Gastroesophageal sphincter (tissue), 4 donors: ENCODE data around the gene PHACTR1. TPM values are rescaled to one million over a fixed set of nuclear protein-coding genes. Genes with fewer than 3 reads are reported as not detected.
A peak's percentile ranks its signal among the peaks of the same experiment; 100 is the strongest.
"Not testable (repeated sequence)": the region's sequence is repeated elsewhere in the genome, so short reads cannot be mapped to it uniquely, and the experiment has no call there.

Experiments
- ATAC-seq: fragments of 150-250 bp; one replicate; pipeline ENCODE4 v1.9.1; 2016; ENCODE audit warnings: mild to moderate bottlenecking, moderate library complexity
- H3K27ac ChIP-seq, 4 donors: fragments of 200-600 bp; sonication (generic) in 3 of 4; 1 replicate in 3 of 4; 2 replicates in 1 of 4; pipeline ENCODE4 v1.5.1; 2016 to 2019
- H3K27me3 ChIP-seq: fragments of 200-600 bp; sonication (generic); one replicate; pipeline ENCODE4 v1.5.1; 2019
- H3K36me3 ChIP-seq, 2 donors: fragments of 200-600 bp; sonication (generic); one replicate each; pipeline ENCODE4 v1.5.1; 2019; ENCODE audit warnings: control low read depth in 1 of 2
- H3K4me1 ChIP-seq, 3 donors: fragments of 200-600 bp; sonication (generic); 1 replicate in 2 of 3; 2 replicates in 1 of 3; pipeline ENCODE4 v1.5.1; 2016 to 2019; ENCODE audit warnings: control low read depth in 2 of 3
- H3K4me3 ChIP-seq, 2 donors: fragments of 200-600 bp; sonication (generic); one replicate each; pipeline ENCODE4 v1.5.1; 2019; ENCODE audit warnings: mild to moderate bottlenecking in 1 of 2, moderate library complexity in 1 of 2
- H3K9me3 ChIP-seq, 3 donors: fragments of 200-600 bp; sonication (generic); one replicate each; pipeline ENCODE4 v1.5.1; 2017 to 2019; ENCODE audit warnings: control low read depth in 2 of 3
- EP300 ChIP-seq: sonication (generic); formaldehyde crosslinking; IDR thresholded peaks from one replicate; pipeline ENCODE4 v1.6.1; 2017; ENCODE audit warnings: antibody characterized with exemption, mild to moderate bottlenecking
- POLR2A ChIP-seq, 2 donors: fragments of 450-650 bp; IDR thresholded peaks; one replicate each; pipeline ENCODE4 v1.6.1; 2017; ENCODE audit warnings: antibody characterized with exemption in 2 of 2, mild to moderate bottlenecking in 2 of 2, moderate library complexity in 1 of 2
- POLR2AphosphoS5 ChIP-seq: sonication (generic); formaldehyde crosslinking; IDR thresholded peaks from one replicate; pipeline ENCODE4 v1.6.1; 2017; ENCODE audit warnings: antibody characterized with exemption
- WGBS, 2 donors: methylation state at CpG; one replicate each; pipeline ENCODE4 v1.1.5; 2018; ENCODE audit warnings: low coverage in 1 of 2; 5-methylcytosine and 5-hydroxymethylcytosine counted together
- total RNA-seq, 4 donors: library from RNA; depleted of rRNA; stranded (reverse); fragments of >200 nt; gene quantifications; one replicate each; pipeline ENCODE4 v1.1.0, GENCODE V29; 2016
- TF ChIP-seq, protein P1 (sequence below), 4 experiments: fragments of 200-600 bp in 2 of 4; fragments of 450-650 bp in 2 of 4; sonication (generic) in 1 of 4; IDR thresholded peaks; one replicate each; pipeline ENCODE4 v1.5.1; 2017 to 2019; ENCODE audit warnings: antibody characterized with exemption in 4 of 4, mild to moderate bottlenecking in 2 of 4, moderate library complexity in 2 of 4

The PHACTR1 gene
- total RNA-seq, 4 donors from 2014 or later, result 0.20 to 27.3 (median 2.2) TPM

DNA sequence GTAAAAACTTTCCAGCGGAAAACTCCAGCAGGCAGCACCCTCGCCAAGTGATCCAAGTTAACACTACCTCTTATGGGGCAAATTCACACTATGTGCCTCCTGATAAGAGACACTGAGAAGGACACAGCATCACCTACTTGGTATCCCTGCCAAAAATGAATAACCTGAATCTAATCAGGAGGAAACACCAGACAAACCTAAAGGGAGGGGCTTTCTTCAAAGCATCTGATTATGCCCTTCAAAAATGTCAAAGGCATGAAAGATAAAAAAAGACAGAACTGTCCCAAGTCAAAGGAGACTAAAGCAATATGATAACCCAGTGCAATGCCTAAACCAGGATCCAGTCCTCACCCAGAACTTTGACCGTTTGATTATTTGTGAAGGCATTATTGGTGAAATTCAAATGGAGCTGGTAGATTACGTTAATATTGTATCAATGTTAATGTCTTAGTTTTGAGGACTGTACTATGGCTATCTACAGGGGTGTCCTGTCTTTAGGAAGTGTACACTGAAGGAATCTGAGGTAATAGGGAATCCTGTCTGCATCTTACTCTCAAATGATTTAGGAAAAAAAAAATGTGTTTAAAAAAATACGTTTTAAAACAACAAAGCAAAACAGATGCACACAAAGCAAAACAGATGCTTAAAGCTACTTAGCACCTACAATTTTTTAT lies 603.5 kb downstream of the PHACTR1 start:
- no peak overlapping the region for H3K4me3 ChIP-seq
- WGBS, 2 donors, result 89 to 93% methylated on average over 4 to 5 of the region's 5 CpGs
- H3K4me1 ChIP-seq, result no peaks in the 10 kb centered on the region
- ATAC-seq, result no peak
- no peak overlapping the region for H3K27ac ChIP-seq
- TF ChIP-seq, protein P1, sequence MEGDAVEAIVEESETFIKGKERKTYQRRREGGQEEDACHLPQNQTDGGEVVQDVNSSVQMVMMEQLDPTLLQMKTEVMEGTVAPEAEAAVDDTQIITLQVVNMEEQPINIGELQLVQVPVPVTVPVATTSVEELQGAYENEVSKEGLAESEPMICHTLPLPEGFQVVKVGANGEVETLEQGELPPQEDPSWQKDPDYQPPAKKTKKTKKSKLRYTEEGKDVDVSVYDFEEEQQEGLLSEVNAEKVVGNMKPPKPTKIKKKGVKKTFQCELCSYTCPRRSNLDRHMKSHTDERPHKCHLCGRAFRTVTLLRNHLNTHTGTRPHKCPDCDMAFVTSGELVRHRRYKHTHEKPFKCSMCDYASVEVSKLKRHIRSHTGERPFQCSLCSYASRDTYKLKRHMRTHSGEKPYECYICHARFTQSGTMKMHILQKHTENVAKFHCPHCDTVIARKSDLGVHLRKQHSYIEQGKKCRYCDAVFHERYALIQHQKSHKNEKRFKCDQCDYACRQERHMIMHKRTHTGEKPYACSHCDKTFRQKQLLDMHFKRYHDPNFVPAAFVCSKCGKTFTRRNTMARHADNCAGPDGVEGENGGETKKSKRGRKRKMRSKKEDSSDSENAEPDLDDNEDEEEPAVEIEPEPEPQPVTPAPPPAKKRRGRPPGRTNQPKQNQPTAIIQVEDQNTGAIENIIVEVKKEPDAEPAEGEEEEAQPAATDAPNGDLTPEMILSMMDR (IDR thresholded peaks at IDR 0.05), result no peak
- TF ChIP-seq EP300 (no peak), POLR2A (IDR thresholded peaks at IDR 0.05) (no peak), POLR2AphosphoS5 (no peak)
- no peaks in the 10 kb centered on the region for H3K27me3 ChIP-seq
- peaks cover 0 to 100% of the 10 kb centered on the region in 2 donors for H3K36me3 ChIP-seq
- no peaks in the 10 kb centered on the region for H3K9me3 ChIP-seq

DNA sequence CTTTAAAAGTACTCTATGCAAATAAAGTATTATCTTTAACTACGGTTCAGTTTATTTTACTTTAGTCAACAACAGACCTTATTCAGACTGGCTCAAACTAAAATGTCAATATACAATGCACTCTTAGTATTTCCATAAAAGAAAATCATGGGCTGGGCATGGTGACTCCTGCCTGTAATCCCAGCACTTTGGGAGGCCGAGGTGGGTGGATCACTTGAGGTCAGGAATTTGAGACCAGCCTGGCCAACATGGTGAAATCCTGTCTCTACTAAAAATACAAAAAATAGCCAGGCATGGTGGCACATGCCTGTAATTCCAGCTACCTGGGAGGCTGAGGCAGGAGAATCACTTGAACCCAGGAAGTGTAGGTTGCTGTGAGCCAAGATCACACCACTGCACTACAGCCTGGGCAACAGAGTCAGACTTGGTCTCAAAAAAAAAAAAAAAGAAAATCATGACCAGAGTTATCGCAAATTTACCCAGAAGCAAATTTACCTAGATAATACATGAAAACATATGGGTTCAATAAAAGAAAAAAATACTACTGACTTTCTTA lies 609.5 kb downstream of the PHACTR1 start:
- ATAC-seq, result not testable (repeated sequence)

DNA sequence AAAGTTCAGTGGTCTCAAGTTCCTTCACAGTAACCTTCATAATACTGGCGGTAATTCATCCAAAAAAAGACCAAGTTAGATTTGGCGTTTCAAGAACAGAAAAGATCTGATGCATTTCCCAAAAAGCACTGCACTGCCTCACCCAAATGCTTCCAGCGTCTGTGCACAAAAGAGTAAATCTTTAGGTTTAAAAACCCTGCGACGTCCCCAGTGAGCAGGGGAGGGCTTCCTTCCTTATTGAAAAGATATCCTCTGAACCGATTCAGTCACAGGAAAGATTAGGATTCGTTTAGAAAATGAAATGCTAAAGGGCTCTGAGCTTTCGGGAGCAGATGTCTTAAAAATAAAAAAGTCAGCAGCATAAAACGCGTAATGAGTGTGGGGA lies 611.1 kb downstream of the PHACTR1 start:
- Histone ChIP-seq H3K9me3 (no peaks in the 10 kb centered on the region), H3K36me3 (peaks cover 0 to 31% of the 10 kb centered on the region in 2 donors), H3K27ac (peak overlapping the region; percentile 58 to 94 (median 90)), H3K27me3 (no peaks in the 10 kb centered on the region), H3K4me1 (peaks cover 0 to 20% (median 4%) of the 10 kb centered on the region in 3 donors), H3K4me3 (peak overlapping the region; percentile 47 to 71)
- no peak for ATAC-seq
- WGBS, 2 donors, result 1% methylated on average over 10 of the region's 10 CpGs
- TF ChIP-seq, protein P1 (IDR thresholded peaks at IDR 0.05), result no peak
- no peak for TF ChIP-seq POLR2A (IDR thresholded peaks at IDR 0.05)
- no peak for TF ChIP-seq EP300
- TF ChIP-seq POLR2AphosphoS5, result no peak

More for the DNA sequence above, 609.5 kb downstream of the PHACTR1 start:
- H3K4me1 ChIP-seq, result peaks cover 0 to 20% (median 4%) of the 10 kb centered on the region in 3 donors
- 83 to 91% methylated on average over 3 of the region's 3 CpGs for WGBS, 2 donors
- H3K4me3 ChIP-seq, H3K27ac ChIP-seq, H3K9me3 ChIP-seq, H3K27me3 ChIP-seq: not testable (repeated sequence)
- H3K36me3 ChIP-seq, result peaks cover 0 to 47% of the 10 kb centered on the region in 2 donors

DNA sequence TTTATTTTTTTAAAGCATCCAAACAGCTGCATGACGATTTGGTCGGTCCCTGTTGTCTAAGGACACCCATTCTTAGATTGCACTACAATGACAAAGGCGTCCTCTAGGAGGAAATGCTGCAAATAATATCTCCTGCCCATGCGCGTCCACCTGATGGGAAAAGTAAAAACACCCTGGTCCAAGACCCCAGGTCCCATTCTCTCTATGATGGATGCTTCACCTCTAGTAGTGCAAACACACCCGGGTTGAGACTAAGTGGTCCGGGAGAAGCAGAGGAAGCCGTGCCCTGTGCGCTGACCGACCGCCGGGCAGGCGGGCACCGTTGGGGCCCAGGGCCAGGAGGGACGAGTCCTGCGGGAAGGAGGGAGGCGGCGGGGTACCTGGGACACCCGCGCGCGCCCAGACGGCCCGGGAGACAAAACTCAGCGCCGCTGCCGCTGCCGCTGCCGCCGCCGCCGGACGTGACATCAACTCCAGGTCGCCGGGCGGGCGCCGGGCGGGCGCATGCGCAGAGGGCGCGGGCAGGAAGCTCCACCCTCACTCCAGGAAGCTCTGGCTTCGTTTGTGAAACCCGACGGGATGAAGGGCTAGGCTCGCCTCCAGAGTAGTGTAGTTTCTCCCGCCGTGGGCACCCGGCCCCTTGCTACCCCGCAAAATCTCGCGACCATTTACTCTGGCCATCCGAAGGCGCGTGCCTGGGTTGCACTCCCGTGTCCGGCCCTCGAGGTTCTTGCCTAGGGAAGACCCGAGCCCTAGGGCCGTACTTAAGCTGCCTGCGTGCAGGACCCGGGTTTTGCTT lies 611.7 kb downstream of the PHACTR1 start, which contains the start of gene TBC1D7:
TSS of gene TBC1D7 (minus strand) at position 462 of the 799 bp plus-strand sequence. CDS start 1,639 bp downstream, outside the sequence.
- Histone ChIP-seq H3K27me3 (no peaks in the 10 kb centered on the region), H3K4me1 (peaks cover 0 to 20% (median 4%) of the 10 kb centered on the region in 3 donors), H3K27ac (peak within 1 kb of the TSS; percentile 58 to 94 (median 90)), H3K36me3 (peaks cover 0 to 25% of the 10 kb centered on the region in 2 donors), H3K9me3 (no peaks in the 10 kb centered on the region), H3K4me3 (peak within 1 kb of the TSS; percentile 47 to 71)
- TF ChIP-seq POLR2AphosphoS5, result peak; percentile 82
- TF ChIP-seq, protein P1 (IDR thresholded peaks at IDR 0.05), result peak in 1 of 4 experiments; percentile 11
- TF ChIP-seq EP300, result no peak
- peak; percentile 85 to 89 for TF ChIP-seq POLR2A (IDR thresholded peaks at IDR 0.05)
- WGBS, 2 donors, result 0% methylated on average over 3 to 6 of the region's 63 CpGs
- peak; percentile 98 for ATAC-seq

DNA sequence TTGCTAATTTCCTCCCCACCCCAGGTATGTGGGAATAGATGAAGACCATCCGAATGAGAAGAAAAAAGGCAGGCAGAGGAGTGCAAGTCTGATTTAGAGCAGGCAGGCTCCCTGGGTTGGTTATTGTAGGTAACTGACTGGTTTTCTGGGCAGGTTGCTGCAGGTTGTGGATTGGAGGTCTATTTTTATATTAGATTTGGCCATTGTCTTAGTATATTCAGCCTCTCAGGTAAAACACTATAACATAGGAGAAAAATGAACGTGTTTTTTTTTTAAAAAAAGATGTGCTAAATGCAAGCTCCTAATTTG lies 612.3 kb downstream of the PHACTR1 start:
- H3K4me1 ChIP-seq, result peaks cover 0 to 20% (median 4%) of the 10 kb centered on the region in 3 donors
- no peaks in the 10 kb centered on the region for H3K9me3 ChIP-seq
- H3K27me3 ChIP-seq, result no peaks in the 10 kb centered on the region
- no peak for ATAC-seq
- peak overlapping the region; percentile 58 to 94 (median 90) for H3K27ac ChIP-seq
- WGBS, 2 donors, result 0 to 3% methylated on average over 1 to 2 of the region's 2 CpGs
- peak overlapping the region; percentile 47 to 71 for H3K4me3 ChIP-seq
- TF ChIP-seq EP300 (no peak), POLR2A (IDR thresholded peaks at IDR 0.05) (no peak), POLR2AphosphoS5 (no peak)
- TF ChIP-seq, protein P1 (IDR thresholded peaks at IDR 0.05), result no peak
- H3K36me3 ChIP-seq, result peaks cover 0 to 20% of the 10 kb centered on the region in 2 donors
